Astrocyte (in vitro differentiated cells and primary cell): ENCODE results near the gene OVOL1. TPM values are rescaled to one million over a fixed set of nuclear protein-coding genes. Genes with fewer than 3 reads are reported as not detected.

ENCODE experiments used
- DNase-seq: peaks from one replicate; pipeline ENCODE4 v3.0.0-alpha.2; 2010; ENCODE audit warnings: low read depth
- FAIRE-seq: peaks from 2 replicates; lab custom pipeline; 2011; peaks lifted over from hg19 to GRCh38; lab: Jason Lieb, UNC
- H2AFZ ChIP-seq: 2 replicates; pipeline ENCODE4 v1.6.0; 2012; ENCODE audit warnings: low read depth, low read length, inconsistent platforms
- H3K27ac ChIP-seq: 2 replicates; pipeline ENCODE4 v1.5.1; 2011; ENCODE audit warnings: low read depth, low read length, inconsistent platforms
- H3K27me3 ChIP-seq: 2 replicates; pipeline ENCODE4 v1.6.0; 2011; ENCODE audit warnings: low read length, inconsistent platforms; ENCODE audit not compliant: insufficient read depth
- H3K36me3 ChIP-seq: 2 replicates; pipeline ENCODE4 v1.5.1; 2011; ENCODE audit warnings: low read length, inconsistent platforms; ENCODE audit not compliant: insufficient read depth
- H3K4me1 ChIP-seq: 2 replicates; pipeline ENCODE4 v1.5.1; 2011; ENCODE audit warnings: low read length, inconsistent platforms; ENCODE audit not compliant: insufficient read depth
- H3K4me2 ChIP-seq: 2 replicates; pipeline ENCODE4 v1.6.0; 2012; ENCODE audit warnings: low read length, inconsistent platforms
- H3K4me3 ChIP-seq: 2 replicates; pipeline ENCODE4 v1.5.1; 2011; ENCODE audit warnings: low read depth, mild to moderate bottlenecking, low read length, inconsistent platforms; ENCODE audit not compliant: insufficient read depth
- H3K79me2 ChIP-seq: 2 replicates; pipeline ENCODE4 v1.6.0; 2012; ENCODE audit warnings: mild to moderate bottlenecking, low read length, inconsistent platforms; ENCODE audit not compliant: insufficient read depth
- H3K9ac ChIP-seq: 2 replicates; pipeline ENCODE4 v1.6.0; 2012; ENCODE audit warnings: mild to moderate bottlenecking, low read length, inconsistent platforms
- H3K9me3 ChIP-seq: 2 replicates; pipeline ENCODE4 v1.5.1; 2012; ENCODE audit warnings: low read depth, mild to moderate bottlenecking, low read length, inconsistent platforms; ENCODE audit not compliant: insufficient read depth
- H4K20me1 ChIP-seq: 2 replicates; pipeline ENCODE4 v1.6.0; 2012; ENCODE audit warnings: low read length, inconsistent platforms; ENCODE audit not compliant: insufficient read depth
- H3K27ac Mint-ChIP-seq: one replicate; pipeline ENCODE4 v1.8.0; 2021; ENCODE audit warnings: mild to moderate bottlenecking, mixed read lengths; ENCODE audit not compliant: unreplicated experiment
- H3K27me3 Mint-ChIP-seq: one replicate; pipeline ENCODE4 v1.8.0; 2021; ENCODE audit warnings: low read depth, mixed read lengths; ENCODE audit not compliant: unreplicated experiment
- H3K36me3 Mint-ChIP-seq: one replicate; pipeline ENCODE4 v1.8.0; 2021; ENCODE audit warnings: low read depth, mixed read lengths; ENCODE audit not compliant: unreplicated experiment
- H3K4me1 Mint-ChIP-seq: one replicate; pipeline ENCODE4 v1.8.0; 2021; ENCODE audit warnings: low read depth, mixed read lengths; ENCODE audit not compliant: unreplicated experiment
- H3K4me3 Mint-ChIP-seq: one replicate; pipeline ENCODE4 v1.8.0; 2021; ENCODE audit warnings: mild to moderate bottlenecking, moderate library complexity, mixed read lengths; ENCODE audit not compliant: unreplicated experiment
- H3K9me3 Mint-ChIP-seq: one replicate; pipeline ENCODE4 v1.8.0; 2021; ENCODE audit warnings: mild to moderate bottlenecking, mixed read lengths; ENCODE audit not compliant: unreplicated experiment
- CTCF ChIP-seq: IDR thresholded peaks from 2 replicates; pipeline ENCODE4 v1.5.1; 2011; ENCODE audit warnings: low read depth, mild to moderate bottlenecking, inconsistent platforms, low read length, moderate library complexity; ENCODE audit not compliant: insufficient read depth
- EZH2 ChIP-seq: IDR thresholded peaks from 2 replicates; pipeline ENCODE4 v1.6.1; 2012; ENCODE audit warnings: mild to moderate bottlenecking, low read length, inconsistent platforms; ENCODE audit not compliant: insufficient read depth
- total RNA-seq: library from RNA; stranded (reverse); gene quantifications from 2 replicates; pipeline ENCODE4 v1.2.1, GENCODE V29; 2021

OVOL1 gene
- total RNA-seq, 1 donor from 2014 or later, result 1.0 TPM

DNA sequence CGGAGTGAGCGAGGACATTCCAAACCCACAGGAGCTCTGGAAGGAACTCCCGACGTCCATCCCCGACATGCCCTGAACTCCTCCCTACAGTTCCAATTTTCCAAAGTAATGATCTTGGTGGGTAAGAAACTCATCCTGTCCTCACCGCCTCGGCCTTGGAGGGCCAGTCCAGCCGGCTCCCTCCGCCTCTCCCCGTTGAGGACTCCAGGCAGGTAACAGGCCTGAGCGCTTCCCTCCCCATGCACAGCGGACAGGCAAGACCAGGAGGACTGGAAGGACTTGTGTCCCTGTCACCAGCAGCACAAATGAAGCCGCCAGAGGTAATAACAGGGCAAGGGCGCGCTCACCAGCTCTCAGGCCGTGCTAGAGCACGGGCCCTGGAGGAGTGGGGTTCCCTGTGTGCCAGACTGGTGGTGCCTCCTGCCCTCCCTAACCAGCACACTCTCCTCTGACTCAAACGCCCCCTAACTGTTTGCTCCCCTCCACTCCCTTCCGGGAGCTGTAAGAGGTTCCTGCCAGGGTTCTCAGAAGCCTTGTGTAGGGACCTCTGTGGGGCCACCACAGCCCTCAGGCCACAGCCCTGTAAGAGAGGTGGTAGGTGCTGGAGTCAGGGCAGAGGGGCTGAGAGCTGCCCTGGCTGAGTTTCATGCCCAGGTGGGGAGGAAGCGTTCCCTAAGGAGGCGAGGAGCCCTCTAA, 17.1 kb downstream of the OVOL1 start:
- TF ChIP-seq EZH2 (no peak), CTCF (no peak)
- no peak overlapping the region for H2AFZ ChIP-seq
- H3K27ac ChIP-seq, result no peak overlapping the region
- H3K27me3 ChIP-seq, result peaks cover 17% of the 10 kb centered on the region
- H3K9me3 Mint-ChIP-seq, result no peaks in the 10 kb centered on the region
- no peak overlapping the region for H3K4me3 Mint-ChIP-seq
- H3K79me2 ChIP-seq, result no peaks in the 10 kb centered on the region
- no peak overlapping the region for H3K4me3 ChIP-seq
- no peaks in the 10 kb centered on the region for H3K4me1 Mint-ChIP-seq
- H3K9me3 ChIP-seq, result no peaks in the 10 kb centered on the region
- H3K36me3 Mint-ChIP-seq, result no peaks in the 10 kb centered on the region
- H3K36me3 ChIP-seq, result no peaks in the 10 kb centered on the region
- DNase-seq, result no peak
- no peaks in the 10 kb centered on the region for H3K4me1 ChIP-seq
- FAIRE-seq, result no peak
- no peak overlapping the region for H3K27ac Mint-ChIP-seq
- H3K9ac ChIP-seq, result no peak overlapping the region
- no peak overlapping the region for H3K4me2 ChIP-seq
- no peaks in the 10 kb centered on the region for H4K20me1 ChIP-seq
- peaks cover 34% of the 10 kb centered on the region for H3K27me3 Mint-ChIP-seq

GRCh38 chr11:65806979-65807378, 20.1 kb downstream of the OVOL1 start:
- Histone ChIP-seq H3K36me3 (no peaks in the 10 kb centered on the region), H2AFZ (no peak overlapping the region), H3K9ac (no peak overlapping the region), H3K4me1 (no peaks in the 10 kb centered on the region), H3K27ac (no peak overlapping the region), H3K4me2 (no peak overlapping the region), H3K4me3 (no peak overlapping the region), H3K9me3 (no peaks in the 10 kb centered on the region), H4K20me1 (no peaks in the 10 kb centered on the region), H3K79me2 (no peaks in the 10 kb centered on the region), H3K27me3 (peaks cover 16% of the 10 kb centered on the region)
- no peak overlapping the region for H3K27ac Mint-ChIP-seq
- H3K27me3 Mint-ChIP-seq, result peaks cover 44% of the 10 kb centered on the region
- no peak for FAIRE-seq
- no peaks in the 10 kb centered on the region for H3K4me1 Mint-ChIP-seq
- H3K9me3 Mint-ChIP-seq, result no peaks in the 10 kb centered on the region
- TF ChIP-seq EZH2 (no peak), CTCF (no peak)
- no peak for DNase-seq
- peaks cover 7% of the 10 kb centered on the region for H3K36me3 Mint-ChIP-seq
- no peak overlapping the region for H3K4me3 Mint-ChIP-seq

DNA sequence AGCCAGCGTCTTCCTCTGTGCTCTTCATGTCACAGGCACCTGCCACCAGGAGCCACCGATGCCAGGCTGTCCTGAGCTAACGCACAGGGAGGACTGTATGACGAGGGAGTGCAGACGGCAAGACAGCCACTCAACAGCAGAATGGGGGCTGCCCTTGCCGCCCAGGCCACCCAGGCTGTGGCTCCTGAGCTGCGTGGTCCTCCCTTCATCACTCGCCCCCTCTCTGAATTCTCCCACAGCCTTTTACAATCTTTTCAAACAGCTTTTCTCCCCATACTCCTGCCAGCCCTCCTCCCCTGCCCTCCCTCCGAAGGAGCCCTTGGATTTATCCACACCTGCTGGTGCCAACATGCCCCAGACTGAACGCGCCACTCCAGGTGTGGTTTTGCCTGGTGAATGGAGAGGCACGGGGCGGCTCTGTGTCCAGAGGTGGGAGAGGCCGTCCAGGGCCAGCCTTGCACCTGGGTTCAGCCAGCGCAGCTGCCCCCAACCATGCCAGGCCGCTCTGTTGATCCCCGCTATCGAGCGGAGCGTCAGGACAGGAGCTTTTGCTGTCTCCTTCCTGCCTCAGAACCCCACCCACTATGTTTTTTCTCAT, 22.0 kb downstream of the OVOL1 start:
- H3K27ac Mint-ChIP-seq, result no peak overlapping the region
- H3K79me2 ChIP-seq, result no peaks in the 10 kb centered on the region
- H3K9me3 Mint-ChIP-seq, result no peaks in the 10 kb centered on the region
- H3K4me3 ChIP-seq, result no peak overlapping the region
- H3K27ac ChIP-seq, result no peak overlapping the region
- H3K4me1 Mint-ChIP-seq, result no peaks in the 10 kb centered on the region
- DNase-seq (no peak), FAIRE-seq (no peak)
- H3K27me3 ChIP-seq, result peaks cover 12% of the 10 kb centered on the region
- no peaks in the 10 kb centered on the region for H3K9me3 ChIP-seq
- peaks cover 7% of the 10 kb centered on the region for H3K36me3 Mint-ChIP-seq
- H3K4me3 Mint-ChIP-seq, result no peak overlapping the region
- no peaks in the 10 kb centered on the region for H3K4me1 ChIP-seq
- H2AFZ ChIP-seq, result no peak overlapping the region
- no peaks in the 10 kb centered on the region for H3K36me3 ChIP-seq
- TF ChIP-seq EZH2 (no peak), CTCF (no peak)
- H3K9ac ChIP-seq, result no peak overlapping the region
- no peaks in the 10 kb centered on the region for H4K20me1 ChIP-seq
- no peak overlapping the region for H3K4me2 ChIP-seq
- peaks cover 40% of the 10 kb centered on the region for H3K27me3 Mint-ChIP-seq
